ENCODE results near the gene LGALS16.

DNA sequence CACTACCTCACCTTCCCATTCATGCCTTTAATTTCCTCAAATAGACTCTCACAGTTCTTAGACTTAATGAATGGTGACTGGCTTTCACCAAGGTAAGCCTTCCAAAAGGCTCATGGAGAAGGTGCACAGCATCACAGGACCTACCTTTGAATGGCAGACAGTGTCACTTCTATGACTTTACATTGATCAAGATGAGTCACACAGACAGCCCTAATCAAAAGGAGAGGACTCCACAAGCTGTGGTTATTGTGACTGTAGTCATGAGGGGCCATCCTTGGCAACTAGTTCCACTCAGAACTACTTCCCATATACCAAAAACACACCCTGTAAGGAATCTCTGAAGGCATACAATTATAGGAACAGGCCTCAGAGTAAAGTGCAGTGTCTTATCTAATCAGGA lies 5.9 kb downstream of the LGALS16 start:
- TF ChIP-seq, protein P1, sequence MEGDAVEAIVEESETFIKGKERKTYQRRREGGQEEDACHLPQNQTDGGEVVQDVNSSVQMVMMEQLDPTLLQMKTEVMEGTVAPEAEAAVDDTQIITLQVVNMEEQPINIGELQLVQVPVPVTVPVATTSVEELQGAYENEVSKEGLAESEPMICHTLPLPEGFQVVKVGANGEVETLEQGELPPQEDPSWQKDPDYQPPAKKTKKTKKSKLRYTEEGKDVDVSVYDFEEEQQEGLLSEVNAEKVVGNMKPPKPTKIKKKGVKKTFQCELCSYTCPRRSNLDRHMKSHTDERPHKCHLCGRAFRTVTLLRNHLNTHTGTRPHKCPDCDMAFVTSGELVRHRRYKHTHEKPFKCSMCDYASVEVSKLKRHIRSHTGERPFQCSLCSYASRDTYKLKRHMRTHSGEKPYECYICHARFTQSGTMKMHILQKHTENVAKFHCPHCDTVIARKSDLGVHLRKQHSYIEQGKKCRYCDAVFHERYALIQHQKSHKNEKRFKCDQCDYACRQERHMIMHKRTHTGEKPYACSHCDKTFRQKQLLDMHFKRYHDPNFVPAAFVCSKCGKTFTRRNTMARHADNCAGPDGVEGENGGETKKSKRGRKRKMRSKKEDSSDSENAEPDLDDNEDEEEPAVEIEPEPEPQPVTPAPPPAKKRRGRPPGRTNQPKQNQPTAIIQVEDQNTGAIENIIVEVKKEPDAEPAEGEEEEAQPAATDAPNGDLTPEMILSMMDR (IDR thresholded peaks at IDR 0.05), result no peak
- TF ChIP-seq EZH2 (IDR thresholded peaks at IDR 0.05; ENCODE audit: borderline replicate concordance, insufficient read depth, low read depth, low read length, poor library complexity, severe bottlenecking), result no peak

Measured in B cell (primary cell).